Small intestine (tissue), 7 donors: ENCODE results near the gene PDE6B. TPM values are rescaled to one million over a fixed set of nuclear protein-coding genes. Genes with fewer than 3 reads are reported as not detected.
A peak's percentile ranks its signal among the peaks of the same experiment; 100 is the strongest.

Source experiments
- DNase-seq, 2 donors: peaks; one replicate each; pipeline versions ENCODE4 v3.0.0 to v3.0.0-alpha.2; 2013
- FAIRE-seq: peaks from 2 replicates; lab custom pipeline; 2012; peaks lifted over from hg19 to GRCh38; lab: Jason Lieb, UNC
- H3K27ac ChIP-seq, 3 donors: one replicate each; pipeline ENCODE4 v1.5.1; 2013; ENCODE audit warnings: low read length in 2 of 3, mild to moderate bottlenecking in 2 of 3, control low read depth in 1 of 3, inconsistent platforms in 1 of 3, low read depth in 1 of 3, moderate library complexity in 1 of 3
- H3K27me3 ChIP-seq, 3 donors: one replicate each; pipeline ENCODE4 v1.6.1; 2013; ENCODE audit warnings: low read length in 3 of 3, inconsistent platforms in 1 of 3; ENCODE audit not compliant: control insufficient read depth in 3 of 3, insufficient read depth in 3 of 3
- H3K36me3 ChIP-seq, 3 donors: one replicate each; pipeline ENCODE4 v1.6.1; 2013; ENCODE audit warnings: low read length in 3 of 3, inconsistent platforms in 1 of 3, low read depth in 1 of 3, mild to moderate bottlenecking in 1 of 3, moderate library complexity in 1 of 3; ENCODE audit not compliant: control insufficient read depth in 3 of 3, insufficient read depth in 2 of 3
- H3K4me1 ChIP-seq, 3 donors: one replicate each; pipeline ENCODE4 v1.6.1; 2013; ENCODE audit warnings: low read length in 2 of 3, inconsistent platforms in 1 of 3, low read depth in 1 of 3, mild to moderate bottlenecking in 1 of 3, moderate library complexity in 1 of 3; ENCODE audit not compliant: control insufficient read depth in 3 of 3, insufficient read depth in 2 of 3
- H3K4me3 ChIP-seq, 3 donors: one replicate each; pipeline ENCODE4 v1.5.1; 2013; ENCODE audit warnings: low read length in 3 of 3, control low read depth in 1 of 3, inconsistent platforms in 1 of 3, low read depth in 1 of 3, mild to moderate bottlenecking in 1 of 3, moderate library complexity in 1 of 3
- H3K9me3 ChIP-seq, 2 donors: one replicate each; pipeline ENCODE4 v1.6.1; 2013; ENCODE audit warnings: low read depth in 1 of 2, low read length in 1 of 2; ENCODE audit not compliant: control insufficient read depth in 2 of 2, insufficient read depth in 1 of 2
- WGBS, 3 donors: extraction: QIAGEN DNeasy Blood & Tissue Kit; methylation state at CpG; one replicate each; pipeline ENCODE4 v1.1.7; 2013; 5-methylcytosine and 5-hydroxymethylcytosine counted together
- polyA plus RNA-seq, 4 donors: library from polyadenylated mRNA; stranded (reverse) in 3 of 4; unstranded in 1 of 4; fragments of 200-250 nt in 3 of 4; fragments of 120-200 nt in 1 of 4; gene quantifications; one replicate each; pipeline versions ENCODE4 v1.2.1 to v1.2.3, GENCODE V29; 2013
- donor health status: healthy with polysubstance abuse.
- donor health status: control.
- donor health status: control.
- donor health status: Bipolar disorder and iron deficiency.
- donor health status: healthy.

Gene PDE6B
- polyA plus RNA-seq, 4 donors: 1.8 to 35.2 TPM; not detected in 2

GRCh38 chr4:660401-660800, 35.0 kb downstream of the PDE6B start:
- Histone ChIP-seq H3K27me3 (peaks cover 0 to 2% (median 0%) of the 10 kb centered on the region in 3 donors), H3K36me3 (peaks cover 0 to 4% (median 0%) of the 10 kb centered on the region in 3 donors), H3K27ac (no peak overlapping the region), H3K9me3 (no peaks in the 10 kb centered on the region), H3K4me3 (no peak overlapping the region), H3K4me1 (no peaks in the 10 kb centered on the region)
- no peak for FAIRE-seq
- WGBS, 3 donors: 84 to 94% (median 92%) methylated on average over 10 of the region's 10 CpGs
- no peak for DNase-seq

GRCh38 chr4:661231-661630, 35.9 kb downstream of the PDE6B start:
- Histone ChIP-seq H3K9me3 (no peaks in the 10 kb centered on the region), H3K4me3 (no peak overlapping the region), H3K36me3 (peaks cover 0 to 4% (median 0%) of the 10 kb centered on the region in 3 donors), H3K27ac (no peak overlapping the region), H3K4me1 (no peaks in the 10 kb centered on the region), H3K27me3 (peaks cover 0 to 2% (median 0%) of the 10 kb centered on the region in 3 donors)
- DNase-seq (no peak), FAIRE-seq (no peak)
- 89 to 93% (median 90%) methylated on average over 3 of the region's 3 CpGs for WGBS, 3 donors

- FAIRE-seq: no peak
These were observed 36.7 kb downstream of the PDE6B start for GRCh38 chr4:661881-662761.

GRCh38 chr4:663046-663437, 37.7 kb downstream of the PDE6B start:
- no peak for FAIRE-seq
- no peak for DNase-seq

More at GRCh38 chr4:661881-662761, 36.7 kb downstream of the PDE6B start:
- Histone ChIP-seq H3K4me3 (no peak overlapping the region), H3K27me3 (no peaks in the 10 kb centered on the region), H3K4me1 (no peaks in the 10 kb centered on the region), H3K27ac (no peak overlapping the region), H3K9me3 (no peaks in the 10 kb centered on the region), H3K36me3 (peaks cover 0 to 7% (median 0%) of the 10 kb centered on the region in 3 donors)
- 94 to 97% (median 97%) methylated on average over 40 to 42 of the region's 42 CpGs for WGBS, 3 donors
- no peak for DNase-seq

GRCh38 chr4:663438-664428, 38.4 kb downstream of the PDE6B start:
- Histone ChIP-seq H3K9me3 (no peaks in the 10 kb centered on the region), H3K27me3 (no peaks in the 10 kb centered on the region), H3K4me3 (peak overlapping the region; percentile 56 to 69 (median 67)), H3K4me1 (no peaks in the 10 kb centered on the region), H3K36me3 (peaks cover 0 to 7% (median 0%) of the 10 kb centered on the region in 3 donors), H3K27ac (peak overlapping the region in 1 of 3 donors; percentile 68)
- FAIRE-seq (no peak), DNase-seq (peak in 1 of 2 donors; percentile 81)
- 2 to 7% (median 5%) methylated on average over 44 to 80 of the region's 80 CpGs for WGBS, 3 donors

More at GRCh38 chr4:663046-663437, 37.7 kb downstream of the PDE6B start:
- H3K4me3 ChIP-seq: peak overlapping the region; percentile 56 to 69 (median 67)
- no peaks in the 10 kb centered on the region for H3K4me1 ChIP-seq
- H3K27me3 ChIP-seq: no peaks in the 10 kb centered on the region
- H3K27ac ChIP-seq: no peak overlapping the region
- H3K36me3 ChIP-seq: peaks cover 0 to 7% (median 0%) of the 10 kb centered on the region in 3 donors
- 36 to 43% (median 41%) methylated on average over 20 of the region's 20 CpGs for WGBS, 3 donors
- H3K9me3 ChIP-seq: no peaks in the 10 kb centered on the region

- H3K27me3 ChIP-seq: no peaks in the 10 kb centered on the region
- H3K4me1 ChIP-seq: no peaks in the 10 kb centered on the region
- H3K4me3 ChIP-seq: no peak overlapping the region
- WGBS, 3 donors: 95 to 97% (median 96%) methylated on average over 21 to 24 of the region's 24 CpGs
- H3K9me3 ChIP-seq: no peaks in the 10 kb centered on the region
- no peak for FAIRE-seq
- H3K27ac ChIP-seq: no peak overlapping the region
- H3K36me3 ChIP-seq: peaks cover 0 to 6% (median 0%) of the 10 kb centered on the region in 3 donors
- no peak for DNase-seq
These were observed 39.4 kb downstream of the PDE6B start for GRCh38 chr4:664713-665231.

- Histone ChIP-seq H3K27me3 (no peaks in the 10 kb centered on the region), H3K36me3 (peaks cover 0 to 4% (median 0%) of the 10 kb centered on the region in 3 donors), H3K9me3 (no peaks in the 10 kb centered on the region), H3K4me1 (no peaks in the 10 kb centered on the region), H3K27ac (no peak overlapping the region), H3K4me3 (no peak overlapping the region)
- DNase-seq (no peak), FAIRE-seq (no peak)
- 70 to 86% (median 78%) methylated on average over 11 to 12 of the region's 12 CpGs for WGBS, 3 donors
These were observed 40.0 kb downstream of the PDE6B start for GRCh38 chr4:665381-665750.
